ENCODE data around the gene PLEKHG7.
A peak's percentile ranks its signal among the peaks of the same experiment; 100 is the strongest.
"Not testable (repeated sequence)": the region's sequence is repeated elsewhere in the genome, so short reads cannot be mapped to it uniquely, and the experiment has no call there.

Gene PLEKHG7

GRCh38 chr12:92749691-92750090 is 46.9 kb downstream of the PLEKHG7 start:
- not testable (repeated sequence) for DNase-seq (ENCODE audit: low spot score)

GRCh38 chr12:92753976-92754885 is 51.4 kb downstream of the PLEKHG7 start:
- DNase-seq (ENCODE audit: low spot score) = peak; percentile 81

GRCh38 chr12:92756898-92757596 is 54.3 kb downstream of the PLEKHG7 start:
- DNase-seq (ENCODE audit: low spot score) = no peak

GRCh38 chr12:92757597-92758121 is 54.9 kb downstream of the PLEKHG7 start:
- DNase-seq (ENCODE audit: low spot score) = no peak

GRCh38 chr12:92759634-92760268 is 57.0 kb downstream of the PLEKHG7 start:
- peak; percentile 69 for DNase-seq (ENCODE audit: low spot score)

GRCh38 chr12:92762773-92763172 is 60.0 kb downstream of the PLEKHG7 start:
- no peak for DNase-seq (ENCODE audit: low spot score)

GRCh38 chr12:92764831-92765230 is 62.0 kb downstream of the PLEKHG7 start:
- peak; percentile 30 for DNase-seq (ENCODE audit: low spot score)

- DNase-seq (ENCODE audit: low spot score) = no peak
Measured at GRCh38 chr12:92765871-92766270, 63.1 kb downstream of the PLEKHG7 start.

- peak; percentile 47 for DNase-seq (ENCODE audit: low spot score)
Measured at GRCh38 chr12:92769124-92769901, 66.5 kb downstream of the PLEKHG7 start.

GRCh38 chr12:92771001-92771400 is 68.2 kb downstream of the PLEKHG7 start:
- DNase-seq (ENCODE audit: low spot score) = no peak

- no peak for DNase-seq (ENCODE audit: low spot score)
Measured at GRCh38 chr12:92775416-92775815, 72.6 kb downstream of the PLEKHG7 start.

GRCh38 chr12:92778525-92778924 is 75.7 kb downstream of the PLEKHG7 start:
- DNase-seq (ENCODE audit: low spot score) = no peak

GRCh38 chr12:92779902-92780301 is 77.1 kb downstream of the PLEKHG7 start:
- DNase-seq (ENCODE audit: low spot score) = no peak

GRCh38 chr12:92784356-92784755 is 81.6 kb downstream of the PLEKHG7 start:
- no peak for DNase-seq (ENCODE audit: low spot score)

GRCh38 chr12:92784797-92785562 is 82.2 kb downstream of the PLEKHG7 start:
- peak; percentile 72 for DNase-seq (ENCODE audit: low spot score)

GRCh38 chr12:92785563-92785950 is 82.8 kb downstream of the PLEKHG7 start:
- DNase-seq (ENCODE audit: low spot score) = no peak

GRCh38 chr12:92786045-92786444 is 83.3 kb downstream of the PLEKHG7 start:
- DNase-seq (ENCODE audit: low spot score) = no peak

- DNase-seq (ENCODE audit: low spot score) = not testable (repeated sequence)
Measured at GRCh38 chr12:92794356-92794755, 91.6 kb downstream of the PLEKHG7 start.

GRCh38 chr12:92794814-92795213 is 92.0 kb downstream of the PLEKHG7 start:
- DNase-seq (ENCODE audit: low spot score) = no peak

- DNase-seq (ENCODE audit: low spot score) = no peak
Measured at GRCh38 chr12:92796650-92797049, 93.9 kb downstream of the PLEKHG7 start.

GRCh38 chr12:92802906-92803305 is 100.1 kb downstream of the PLEKHG7 start:
- no peak for DNase-seq (ENCODE audit: low spot score)

Measured in kidney capillary endothelial cell (primary cell).